ENCODE data around the gene XKR7. TPM values are rescaled to one million over a fixed set of nuclear protein-coding genes. Genes with fewer than 3 reads are reported as not detected.
A peak's percentile ranks its signal among the peaks of the same experiment; 100 is the strongest.

The XKR7 gene
- total and polyA plus RNA-seq, 4 donors = 0.02 to 0.12 (median 0.05) TPM

DNA sequence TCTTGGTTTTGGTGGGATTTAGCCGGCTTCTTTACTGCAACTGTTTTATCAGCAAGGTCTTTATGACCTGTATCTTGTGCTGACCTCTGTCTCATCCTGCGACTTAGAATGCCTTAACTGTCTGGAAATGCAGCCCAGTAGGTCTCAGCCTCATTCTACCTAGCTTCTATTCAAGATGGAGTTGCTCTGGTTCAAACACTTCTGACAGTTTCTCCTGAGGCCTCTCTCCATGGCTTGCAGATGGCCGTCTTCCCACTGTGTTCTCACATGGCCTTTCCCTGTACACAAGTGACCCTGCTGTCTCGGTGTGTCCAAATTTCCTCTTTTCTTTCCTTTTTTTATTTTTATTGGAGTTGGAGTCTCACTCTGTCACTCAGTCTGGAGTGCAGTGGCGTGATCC is 38.1 kb downstream of the XKR7 start:
- H3K4me1 ChIP-seq (ENCODE audit: control insufficient read depth in 5 of 5, insufficient read depth in 5 of 5, low read length in 5 of 5) = peaks cover 0 to 7% (median 0%) of the 10 kb centered on the region in 5 donors
- no peak overlapping the region for H3K27ac ChIP-seq (ENCODE audit: low read depth in 1 of 2, low read length in 1 of 2)
- H3K27me3 ChIP-seq (ENCODE audit: control insufficient read depth in 3 of 3, insufficient read depth in 3 of 3, low read length in 2 of 3) = no peaks in the 10 kb centered on the region
- no peaks in the 10 kb centered on the region for H3K9me3 ChIP-seq (ENCODE audit: control insufficient read depth in 4 of 4, insufficient read depth in 3 of 4, low read length in 3 of 4)
- H3K36me3 ChIP-seq (ENCODE audit: control insufficient read depth in 4 of 4, insufficient read depth in 4 of 4, low read length in 4 of 4) = no peaks in the 10 kb centered on the region
- H3K4me3 ChIP-seq = no peak overlapping the region
- no peak overlapping the region for H3K9ac ChIP-seq (ENCODE audit: insufficient read depth in 1 of 2, low read length in 2 of 2)
- TF ChIP-seq, protein P1, sequence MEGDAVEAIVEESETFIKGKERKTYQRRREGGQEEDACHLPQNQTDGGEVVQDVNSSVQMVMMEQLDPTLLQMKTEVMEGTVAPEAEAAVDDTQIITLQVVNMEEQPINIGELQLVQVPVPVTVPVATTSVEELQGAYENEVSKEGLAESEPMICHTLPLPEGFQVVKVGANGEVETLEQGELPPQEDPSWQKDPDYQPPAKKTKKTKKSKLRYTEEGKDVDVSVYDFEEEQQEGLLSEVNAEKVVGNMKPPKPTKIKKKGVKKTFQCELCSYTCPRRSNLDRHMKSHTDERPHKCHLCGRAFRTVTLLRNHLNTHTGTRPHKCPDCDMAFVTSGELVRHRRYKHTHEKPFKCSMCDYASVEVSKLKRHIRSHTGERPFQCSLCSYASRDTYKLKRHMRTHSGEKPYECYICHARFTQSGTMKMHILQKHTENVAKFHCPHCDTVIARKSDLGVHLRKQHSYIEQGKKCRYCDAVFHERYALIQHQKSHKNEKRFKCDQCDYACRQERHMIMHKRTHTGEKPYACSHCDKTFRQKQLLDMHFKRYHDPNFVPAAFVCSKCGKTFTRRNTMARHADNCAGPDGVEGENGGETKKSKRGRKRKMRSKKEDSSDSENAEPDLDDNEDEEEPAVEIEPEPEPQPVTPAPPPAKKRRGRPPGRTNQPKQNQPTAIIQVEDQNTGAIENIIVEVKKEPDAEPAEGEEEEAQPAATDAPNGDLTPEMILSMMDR (IDR thresholded peaks at IDR 0.05; ENCODE audit: control extremely low read depth, extremely low read depth) = no peak
- ATAC-seq (ENCODE audit: insufficient read depth, low FRiP score) = no peak
- WGBS, 2 donors = 90 to 95% methylated on average over 5 of the region's 5 CpGs
- DNase-seq = no peak

DNA sequence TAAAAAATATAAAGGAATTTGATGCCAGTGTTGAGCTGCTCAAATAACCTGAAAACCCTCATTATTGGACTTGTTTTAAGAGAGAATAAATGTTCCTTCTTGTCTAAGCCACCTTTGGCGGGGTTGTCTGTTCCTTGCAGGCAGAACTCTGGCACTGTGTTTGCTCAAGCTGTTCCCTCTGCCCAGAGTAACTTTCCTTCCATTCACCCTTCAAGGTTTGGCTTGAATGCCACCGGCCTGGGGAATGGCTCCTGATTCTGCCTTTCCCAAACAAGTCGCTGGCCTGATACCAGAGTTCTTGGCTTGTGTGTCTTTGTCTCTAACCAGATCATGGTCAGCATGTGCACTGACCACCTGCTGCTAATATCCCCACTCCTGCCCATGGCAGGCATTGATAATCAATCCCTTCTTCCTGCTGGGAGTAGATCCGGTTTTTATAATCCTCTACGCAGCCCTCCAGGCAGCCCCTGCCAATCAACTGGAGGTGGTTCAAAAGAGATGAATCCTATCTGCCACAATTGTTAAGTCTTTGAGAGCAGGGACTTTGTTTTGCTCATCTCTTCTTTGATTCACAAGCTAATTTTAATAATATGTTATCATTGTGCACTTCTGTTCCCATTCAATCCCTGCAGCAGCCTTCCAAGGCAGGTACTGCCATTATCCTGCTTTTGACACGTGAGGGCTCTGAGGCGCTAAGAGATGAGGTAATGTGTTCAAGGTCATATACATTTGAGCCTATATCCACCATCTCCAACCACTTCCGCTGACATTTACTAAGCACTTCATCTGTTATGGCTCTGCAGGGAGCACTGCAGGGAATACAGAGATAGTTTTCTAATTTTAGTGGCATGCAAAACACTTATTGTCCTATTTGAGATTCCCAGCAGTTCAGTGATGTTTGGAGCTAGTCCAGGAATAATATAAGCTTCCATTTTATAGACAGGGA is 39.2 kb downstream of the XKR7 start:
- peaks cover 0 to 7% (median 0%) of the 10 kb centered on the region in 5 donors for H3K4me1 ChIP-seq (ENCODE audit: control insufficient read depth in 5 of 5, insufficient read depth in 5 of 5, low read length in 5 of 5)
- no peaks in the 10 kb centered on the region for H3K9me3 ChIP-seq (ENCODE audit: control insufficient read depth in 4 of 4, insufficient read depth in 3 of 4, low read length in 3 of 4)
- H3K4me3 ChIP-seq = no peak overlapping the region
- DNase-seq (peak in 1 of 3 donors; percentile 32), ATAC-seq (ENCODE audit: insufficient read depth, low FRiP score) (no peak)
- H3K9ac ChIP-seq (ENCODE audit: insufficient read depth in 1 of 2, low read length in 2 of 2) = no peak overlapping the region
- peak overlapping the region; percentile 39 to 64 for H3K27ac ChIP-seq (ENCODE audit: low read depth in 1 of 2, low read length in 1 of 2)
- TF ChIP-seq, protein P1 (IDR thresholded peaks at IDR 0.05; ENCODE audit: control extremely low read depth, extremely low read depth) = no peak
- WGBS, 2 donors = 55 to 78% methylated on average over 8 of the region's 8 CpGs
- H3K36me3 ChIP-seq (ENCODE audit: control insufficient read depth in 4 of 4, insufficient read depth in 4 of 4, low read length in 4 of 4) = no peaks in the 10 kb centered on the region
- no peaks in the 10 kb centered on the region for H3K27me3 ChIP-seq (ENCODE audit: control insufficient read depth in 3 of 3, insufficient read depth in 3 of 3, low read length in 2 of 3)

DNA sequence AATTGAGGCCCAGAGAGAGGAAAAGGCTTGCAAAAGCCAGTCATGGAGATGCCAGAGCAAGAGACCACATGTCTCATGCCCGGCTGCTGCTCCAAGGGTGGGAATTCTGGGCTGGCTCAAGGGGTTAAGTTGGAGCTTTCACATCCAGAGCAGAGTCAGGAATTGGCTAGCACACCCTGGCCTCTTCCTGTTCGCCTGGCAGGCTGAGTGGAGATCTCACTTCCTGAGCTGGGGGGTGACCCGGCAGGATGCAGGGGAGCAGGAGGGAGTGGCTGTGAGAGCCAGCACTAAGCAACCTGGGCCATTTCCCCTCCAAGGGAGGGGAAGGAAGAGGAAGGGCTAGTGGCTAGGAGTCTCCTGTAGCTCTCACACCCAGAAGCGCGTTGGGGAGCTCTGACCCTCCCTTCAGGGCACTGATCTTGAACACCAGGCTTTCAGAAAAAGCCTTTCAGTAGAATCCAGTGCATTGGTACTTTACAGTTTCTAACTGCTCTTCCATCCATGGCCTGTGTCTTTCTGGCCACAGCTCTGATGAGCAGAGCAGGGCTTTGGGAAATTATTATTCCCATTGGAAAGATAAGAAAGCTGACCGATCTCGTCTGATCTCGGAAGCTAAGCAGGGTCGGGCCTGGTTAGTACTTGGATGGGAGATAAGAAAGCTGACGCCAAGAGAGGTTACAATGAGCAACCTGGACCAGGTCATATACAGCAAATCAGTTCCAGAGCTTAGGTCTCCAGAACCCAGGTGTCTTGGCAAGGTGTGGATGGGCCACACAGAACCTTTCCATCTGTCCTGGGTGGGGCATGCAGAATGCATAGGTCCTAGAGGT is 40.1 kb downstream of the XKR7 start:
- Histone ChIP-seq H3K9me3 (ENCODE audit: control insufficient read depth in 4 of 4, insufficient read depth in 3 of 4, low read length in 3 of 4) (no peaks in the 10 kb centered on the region), H3K4me1 (ENCODE audit: control insufficient read depth in 5 of 5, insufficient read depth in 5 of 5, low read length in 5 of 5) (peaks cover 0 to 7% (median 0%) of the 10 kb centered on the region in 5 donors), H3K27ac (ENCODE audit: low read depth in 1 of 2, low read length in 1 of 2) (peak overlapping the region; percentile 27 to 66), H3K36me3 (ENCODE audit: control insufficient read depth in 4 of 4, insufficient read depth in 4 of 4, low read length in 4 of 4) (no peaks in the 10 kb centered on the region), H3K27me3 (ENCODE audit: control insufficient read depth in 3 of 3, insufficient read depth in 3 of 3, low read length in 2 of 3) (no peaks in the 10 kb centered on the region), H3K4me3 (no peak overlapping the region), H3K9ac (ENCODE audit: insufficient read depth in 1 of 2, low read length in 2 of 2) (no peak overlapping the region)
- WGBS, 2 donors = 24 to 30% methylated on average over 10 of the region's 10 CpGs
- TF ChIP-seq, protein P1 (IDR thresholded peaks at IDR 0.05; ENCODE audit: control extremely low read depth, extremely low read depth) = no peak
- DNase-seq = peak; percentile 40 to 80 (median 57)
- ATAC-seq (ENCODE audit: insufficient read depth, low FRiP score) = peak; percentile 53

All from lung (tissue), 12 donors.